ENCODE results near the gene DCLK2. TPM values are rescaled to one million over a fixed set of nuclear protein-coding genes. Genes with fewer than 3 reads are reported as not detected.

DCLK2 gene
- total RNA-seq, 6 experiments from 2014 or later: 0.35 to 1.8 (median 0.68) TPM

DNA sequence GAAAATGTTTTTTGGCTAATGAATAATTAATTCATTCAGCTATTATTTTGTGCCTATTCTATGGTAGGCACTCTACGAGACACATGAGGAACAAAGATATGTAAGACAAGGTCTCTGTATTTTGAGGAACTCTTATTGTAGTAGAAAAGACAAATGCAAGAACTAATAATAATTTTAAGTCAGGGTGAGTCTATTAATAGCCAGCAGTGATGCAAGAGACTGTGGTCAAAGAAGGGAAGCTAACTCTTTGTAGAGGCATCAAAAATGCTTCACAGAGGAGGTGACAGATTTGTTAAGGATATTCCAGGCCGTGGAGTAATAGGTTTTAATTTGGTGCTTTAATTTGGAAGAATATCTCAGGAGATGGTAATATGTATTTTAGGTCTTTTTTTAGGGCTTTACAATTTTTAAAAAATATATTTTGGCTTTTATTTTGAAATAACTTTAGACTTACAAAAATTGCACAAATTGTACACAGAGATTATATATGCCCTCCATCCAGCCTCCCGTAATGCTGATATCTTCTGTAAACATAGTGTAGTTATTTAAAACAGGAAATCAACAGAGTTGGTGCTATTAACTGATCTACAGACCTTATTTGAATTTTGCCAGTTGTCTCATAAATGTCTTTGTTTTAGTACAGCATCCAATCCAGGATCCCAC is 48.1 kb downstream of the DCLK2 start:
- no peaks in the 10 kb centered on the region for H3K27me3 ChIP-seq
- intact Hi-C loops (cut with DNase I): no loop called here
- no peak for TF ChIP-seq POLR2A (IDR thresholded peaks at IDR 0.05)
- TF ChIP-seq, protein P1, sequence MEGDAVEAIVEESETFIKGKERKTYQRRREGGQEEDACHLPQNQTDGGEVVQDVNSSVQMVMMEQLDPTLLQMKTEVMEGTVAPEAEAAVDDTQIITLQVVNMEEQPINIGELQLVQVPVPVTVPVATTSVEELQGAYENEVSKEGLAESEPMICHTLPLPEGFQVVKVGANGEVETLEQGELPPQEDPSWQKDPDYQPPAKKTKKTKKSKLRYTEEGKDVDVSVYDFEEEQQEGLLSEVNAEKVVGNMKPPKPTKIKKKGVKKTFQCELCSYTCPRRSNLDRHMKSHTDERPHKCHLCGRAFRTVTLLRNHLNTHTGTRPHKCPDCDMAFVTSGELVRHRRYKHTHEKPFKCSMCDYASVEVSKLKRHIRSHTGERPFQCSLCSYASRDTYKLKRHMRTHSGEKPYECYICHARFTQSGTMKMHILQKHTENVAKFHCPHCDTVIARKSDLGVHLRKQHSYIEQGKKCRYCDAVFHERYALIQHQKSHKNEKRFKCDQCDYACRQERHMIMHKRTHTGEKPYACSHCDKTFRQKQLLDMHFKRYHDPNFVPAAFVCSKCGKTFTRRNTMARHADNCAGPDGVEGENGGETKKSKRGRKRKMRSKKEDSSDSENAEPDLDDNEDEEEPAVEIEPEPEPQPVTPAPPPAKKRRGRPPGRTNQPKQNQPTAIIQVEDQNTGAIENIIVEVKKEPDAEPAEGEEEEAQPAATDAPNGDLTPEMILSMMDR (IDR thresholded peaks at IDR 0.05): no peak
- ATAC-seq (peak in 2 of 4 donors; percentile 26 to 44), DNase-seq (no peak)
- H3K36me3 ChIP-seq: no peaks in the 10 kb centered on the region
- H3K27ac ChIP-seq: no peak overlapping the region
- H3K4me3 ChIP-seq: no peak overlapping the region
- 27% methylated on average over 3 of the region's 3 CpGs for WGBS (ENCODE audit: insufficient coverage, low coverage, low lambda C conversion rate, missing lambda C conversion rate)
- H3K4me1 ChIP-seq: no peaks in the 10 kb centered on the region
- no peaks in the 10 kb centered on the region for H3K9me3 ChIP-seq

DNA sequence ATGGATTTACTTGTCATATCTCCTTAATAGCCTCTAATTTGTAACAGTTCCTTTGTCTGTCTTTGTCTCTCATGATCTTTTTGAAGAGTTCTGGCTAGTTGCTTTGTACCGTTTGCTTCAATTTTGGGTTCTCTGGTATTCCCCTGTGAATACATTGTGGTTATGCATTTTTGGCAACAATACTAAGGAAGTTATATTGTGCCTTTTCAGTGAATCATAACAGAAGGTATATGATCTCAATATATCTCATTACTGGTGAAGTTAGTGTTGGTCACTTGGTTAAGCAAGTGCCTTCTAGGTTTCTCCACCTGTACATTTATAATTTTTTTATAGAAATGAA is 48.6 kb downstream of the DCLK2 start:
- no peak overlapping the region for H3K27ac ChIP-seq
- H3K27me3 ChIP-seq: no peaks in the 10 kb centered on the region
- no peak overlapping the region for H3K4me3 ChIP-seq
- H3K4me1 ChIP-seq: no peaks in the 10 kb centered on the region
- no peak for ATAC-seq
- H3K36me3 ChIP-seq: no peaks in the 10 kb centered on the region
- no peaks in the 10 kb centered on the region for H3K9me3 ChIP-seq
- DNase-seq: no peak
- 25% methylated on average over 1 of the region's 1 CpG for WGBS (ENCODE audit: insufficient coverage, low coverage, low lambda C conversion rate, missing lambda C conversion rate)
- intact Hi-C loops (cut with DNase I): no loop called here
- TF ChIP-seq, protein P1 (IDR thresholded peaks at IDR 0.05): no peak
- no peak for TF ChIP-seq POLR2A (IDR thresholded peaks at IDR 0.05)

DNA sequence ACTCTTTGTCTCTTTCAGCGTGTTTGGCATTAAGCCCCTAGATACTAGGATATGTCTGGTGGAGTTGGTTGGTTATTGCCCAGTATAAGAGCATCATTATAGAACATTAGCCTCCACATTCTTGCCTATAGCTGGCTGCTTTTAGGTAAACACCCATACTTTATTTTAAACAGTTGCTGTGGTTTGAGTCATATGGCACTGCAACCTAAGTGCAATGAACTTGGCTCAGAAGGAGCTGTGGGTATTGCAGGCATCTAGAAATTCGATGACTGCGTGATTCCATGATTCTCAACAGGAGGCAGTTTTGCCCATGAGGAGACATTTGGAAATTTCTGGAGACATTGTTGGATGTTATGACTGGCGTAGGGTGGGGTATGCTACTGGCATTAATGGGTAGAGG is 49.5 kb downstream of the DCLK2 start:
- Histone ChIP-seq H3K27ac (no peak overlapping the region), H3K9me3 (no peaks in the 10 kb centered on the region), H3K4me3 (no peak overlapping the region), H3K36me3 (no peaks in the 10 kb centered on the region), H3K27me3 (no peaks in the 10 kb centered on the region), H3K4me1 (no peaks in the 10 kb centered on the region)
- 76% methylated on average over 4 of the region's 4 CpGs for WGBS (ENCODE audit: insufficient coverage, low coverage, low lambda C conversion rate, missing lambda C conversion rate)
- DNase-seq: no peak
- TF ChIP-seq, protein P1 (IDR thresholded peaks at IDR 0.05): no peak
- no peak for TF ChIP-seq POLR2A (IDR thresholded peaks at IDR 0.05)
- intact Hi-C loops (cut with DNase I): no loop called here
- no peak for ATAC-seq

DNA sequence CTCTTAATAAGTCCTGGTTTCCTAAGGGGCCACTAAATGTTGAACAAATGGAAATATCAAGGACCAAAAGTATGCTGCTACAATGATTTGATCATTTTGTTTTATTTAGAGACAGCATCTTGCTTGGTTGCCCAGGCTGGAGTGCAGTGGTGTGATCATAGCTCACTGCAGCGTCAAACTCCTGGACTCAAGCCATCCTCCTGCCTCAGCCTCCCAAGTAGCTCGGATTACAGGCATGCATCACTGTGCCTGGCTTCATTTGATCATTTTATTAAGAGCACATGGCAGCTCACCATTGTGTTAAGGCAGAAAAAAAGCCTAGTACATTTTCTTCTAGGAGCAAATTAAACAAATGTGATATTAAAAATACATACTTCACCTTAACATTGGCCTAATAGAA is 52.7 kb downstream of the DCLK2 start:
- TF ChIP-seq, protein P1 (IDR thresholded peaks at IDR 0.05): no peak
- no peak for TF ChIP-seq POLR2A (IDR thresholded peaks at IDR 0.05)
- no peak overlapping the region for H3K27ac ChIP-seq
- no peaks in the 10 kb centered on the region for H3K36me3 ChIP-seq
- WGBS (ENCODE audit: insufficient coverage, low coverage, low lambda C conversion rate, missing lambda C conversion rate): 47% methylated on average over 2 of the region's 2 CpGs
- DNase-seq: no peak
- H3K9me3 ChIP-seq: no peaks in the 10 kb centered on the region
- no peak overlapping the region for H3K4me3 ChIP-seq
- H3K27me3 ChIP-seq: no peaks in the 10 kb centered on the region
- H3K4me1 ChIP-seq: no peaks in the 10 kb centered on the region
- ATAC-seq: no peak
- intact Hi-C loops (cut with DNase I): no loop called here

All from right lobe of liver (tissue), 6 donors.